ENCODE measurements around the gene PIK3C2G.
"Not testable (repeated sequence)": the region's sequence is repeated elsewhere in the genome, so short reads cannot be mapped to it uniquely, and the experiment has no call there.

Gene PIK3C2G

GRCh38 chr12:18693986-18694385, 432.7 kb downstream of the PIK3C2G start:
- DNase-seq (ENCODE audit: low read depth in 1 of 2, low spot score in 1 of 2): not testable (repeated sequence)

GRCh38 chr12:18696971-18697602, 435.8 kb downstream of the PIK3C2G start:
- no peak for DNase-seq (ENCODE audit: low read depth in 1 of 2, low spot score in 1 of 2)
